HG02870 (cell line): ENCODE measurements around the gene IZUMO2.
"Not testable (repeated sequence)": the region's sequence is repeated elsewhere in the genome, so short reads cannot be mapped to it uniquely, and the experiment has no call there.

Source experiments
- ATAC-seq: cut with Tn5 transposase; IDR thresholded peaks from one replicate; pipeline ENCODE4 v1.9.1; 2021; ENCODE audit warnings: mild to moderate bottlenecking, moderate library complexity; ENCODE audit not compliant: unreplicated experiment

Gene IZUMO2

DNA sequence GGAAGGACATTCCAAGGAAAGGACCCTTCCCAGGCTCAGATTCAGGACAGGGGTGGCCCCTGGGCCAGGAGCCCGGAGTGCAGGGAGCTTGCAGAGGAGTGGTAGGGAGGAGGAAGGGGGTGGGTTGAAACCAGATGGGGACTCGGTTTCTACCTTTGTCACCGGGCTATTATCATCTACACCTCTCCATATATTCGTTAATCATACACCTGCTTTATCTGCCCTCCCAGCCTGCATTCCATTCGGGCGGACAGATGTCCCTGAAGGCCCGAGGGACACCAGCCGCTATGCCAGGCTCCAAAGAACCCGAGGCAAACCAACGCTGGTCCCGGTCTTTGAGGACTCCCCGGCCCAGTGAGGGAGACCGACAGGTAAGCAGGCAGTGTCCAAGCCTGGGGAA is 24.9 kb upstream of the IZUMO2 start:
- ATAC-seq, result no peak

GRCh38 chr19:50184196-50184595 is 21.1 kb upstream of the IZUMO2 start:
- ATAC-seq, result no peak

GRCh38 chr19:50181121-50181520 is 18.0 kb upstream of the IZUMO2 start:
- no peak for ATAC-seq

GRCh38 chr19:50178859-50179537 is 15.9 kb upstream of the IZUMO2 start:
- ATAC-seq, result no peak

DNA sequence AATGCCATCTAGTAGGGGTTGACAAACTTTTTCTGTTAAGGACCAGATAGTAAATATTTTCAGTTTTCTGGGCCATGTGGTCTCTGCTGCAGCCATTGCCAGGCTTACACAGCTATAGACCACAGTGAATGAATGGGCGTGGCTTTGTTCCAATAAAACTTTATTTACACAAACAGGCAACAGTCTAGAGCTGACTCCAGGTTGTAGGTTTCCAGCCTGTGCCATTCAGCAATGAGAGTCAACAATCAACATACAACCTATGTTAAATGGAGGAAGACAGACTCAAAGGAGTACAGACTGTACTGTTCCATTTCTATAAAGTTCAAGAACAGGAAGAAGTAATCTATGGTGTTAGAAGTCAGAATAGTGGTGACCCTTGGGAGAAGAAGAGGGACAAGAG is 15.2 kb upstream of the IZUMO2 start:
- ATAC-seq, result no peak

DNA sequence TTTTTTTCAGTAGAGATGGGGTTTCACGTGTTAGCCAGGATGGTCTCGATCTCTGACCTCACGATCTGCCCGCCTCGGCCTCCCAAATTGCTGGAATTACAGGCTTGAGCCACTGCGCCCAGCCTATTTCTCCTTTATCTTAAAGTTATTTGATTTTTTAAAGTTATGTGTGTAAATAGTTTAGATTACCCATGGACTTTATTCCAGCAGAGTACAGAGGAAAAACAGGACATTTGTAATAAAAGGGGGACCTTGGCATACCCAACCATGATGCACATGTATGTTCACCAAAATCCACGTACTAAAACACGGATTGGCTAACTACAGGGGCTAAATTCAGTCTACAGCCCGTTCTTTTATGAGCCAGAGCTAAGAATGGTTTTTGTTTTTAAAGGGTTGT is 13.7 kb upstream of the IZUMO2 start:
- no peak for ATAC-seq

DNA sequence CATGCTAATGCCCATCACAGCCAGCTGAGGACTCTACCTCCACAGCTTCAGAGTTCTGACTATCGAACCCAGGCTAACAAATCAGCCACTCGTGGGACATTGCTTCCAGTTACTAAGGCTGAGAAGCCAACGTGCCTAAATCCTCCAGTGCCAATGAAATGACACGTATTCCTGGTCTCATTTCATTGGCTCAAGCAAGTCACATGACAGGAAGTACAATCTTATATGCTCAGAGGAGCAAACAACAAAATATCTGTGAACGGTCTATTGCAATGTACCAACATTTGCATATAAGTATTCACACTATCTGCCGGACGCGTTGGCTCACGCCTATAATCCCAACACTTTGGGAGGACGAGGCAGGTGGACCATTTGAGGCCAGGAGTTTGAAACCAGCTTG is 12.8 kb upstream of the IZUMO2 start:
- ATAC-seq, result no peak

DNA sequence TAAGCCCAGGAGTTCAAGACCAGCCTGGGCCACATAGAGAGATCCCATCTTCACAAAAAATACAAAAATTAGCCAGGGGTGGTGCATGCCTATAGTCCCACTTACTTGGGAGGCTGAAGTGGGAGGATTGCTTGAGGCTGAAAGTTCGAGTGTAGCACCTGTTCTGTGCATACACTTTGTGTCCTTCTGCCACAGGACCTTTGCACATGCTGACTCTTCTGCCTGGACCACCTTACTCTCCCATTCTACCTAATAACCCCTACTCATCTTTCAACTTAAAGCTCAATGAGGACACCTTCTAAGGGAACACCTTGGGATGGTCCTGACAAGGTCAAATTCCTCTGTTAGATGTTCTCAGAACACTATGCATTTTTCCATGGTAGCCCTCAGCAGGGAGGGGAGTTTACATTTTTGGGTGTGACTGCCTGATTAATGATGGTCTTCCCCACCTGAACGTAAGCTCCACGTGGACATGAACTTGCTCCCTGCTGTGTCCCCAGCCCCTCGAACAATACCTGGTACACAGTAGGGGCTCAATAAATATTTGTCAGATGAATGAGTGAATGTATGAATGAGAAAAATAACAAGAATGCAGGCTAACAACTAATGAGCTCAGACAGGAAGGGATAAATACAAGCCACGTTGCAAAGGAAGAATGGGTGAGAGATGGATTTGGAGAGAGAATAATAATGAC is 11.2 kb upstream of the IZUMO2 start:
- ATAC-seq, result no peak

DNA sequence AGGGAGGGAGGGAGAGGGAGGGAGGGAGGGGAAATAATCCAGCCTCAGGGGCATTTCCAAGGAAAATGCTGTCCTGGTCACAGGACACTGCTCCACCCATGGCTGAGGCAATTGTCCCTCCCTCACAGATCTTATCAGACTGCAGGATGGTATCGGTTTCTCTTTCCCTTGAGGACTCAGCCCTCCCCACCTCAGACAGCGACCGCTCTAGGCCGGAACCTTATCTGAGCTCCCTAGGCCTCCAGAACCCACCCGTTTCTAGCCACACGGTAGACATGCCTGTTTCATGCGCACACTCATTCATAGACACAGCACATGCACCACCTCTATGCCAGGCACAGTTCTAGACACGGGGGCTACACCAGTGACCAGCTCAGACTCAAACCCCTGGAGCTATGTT is 10.0 kb upstream of the IZUMO2 start:
- ATAC-seq, result no peak

DNA sequence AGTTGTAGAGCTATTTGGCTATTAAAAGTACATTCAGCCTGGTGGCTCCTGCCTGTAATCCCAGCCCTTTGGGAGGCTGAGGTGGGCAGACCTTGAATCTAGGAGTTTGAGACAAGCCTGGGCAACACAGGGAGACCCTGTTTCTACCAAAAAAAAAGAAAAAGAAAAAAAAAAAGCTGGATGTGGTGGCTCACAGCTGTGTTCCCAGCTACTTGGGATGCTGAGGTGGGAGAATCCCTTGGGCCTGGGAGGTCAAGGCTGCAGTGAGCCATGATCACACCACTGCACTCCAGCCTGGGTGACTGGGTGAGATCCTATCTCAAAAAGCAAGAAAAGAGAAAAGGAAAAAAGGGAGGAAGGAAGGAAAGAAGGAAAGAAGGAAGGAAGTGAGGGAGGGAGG is 9.6 kb upstream of the IZUMO2 start:
- ATAC-seq, result no peak

DNA sequence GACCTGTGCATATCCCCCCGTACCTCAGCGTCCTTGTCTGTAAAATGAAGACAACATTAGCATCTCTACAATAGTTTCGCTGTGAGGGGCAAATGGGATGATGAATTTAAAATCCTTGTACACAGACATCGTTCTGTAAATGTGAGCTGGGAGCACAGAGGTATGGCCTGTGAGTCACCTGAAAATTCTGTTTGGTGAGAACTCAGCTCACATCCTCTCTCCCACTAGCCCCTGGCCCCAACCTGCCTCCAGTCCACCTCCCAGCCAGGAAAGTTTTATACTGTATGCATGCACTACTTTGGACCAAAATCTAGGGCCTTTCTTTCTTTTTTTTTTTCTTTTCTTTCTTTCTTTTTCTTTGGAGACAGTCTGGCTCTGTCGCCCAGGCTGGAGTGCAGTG is 8.7 kb upstream of the IZUMO2 start:
- ATAC-seq, result no peak

- no peak for ATAC-seq
Observed at GRCh38 chr19:50167314-50167721, 4.2 kb upstream of the IZUMO2 start.

DNA sequence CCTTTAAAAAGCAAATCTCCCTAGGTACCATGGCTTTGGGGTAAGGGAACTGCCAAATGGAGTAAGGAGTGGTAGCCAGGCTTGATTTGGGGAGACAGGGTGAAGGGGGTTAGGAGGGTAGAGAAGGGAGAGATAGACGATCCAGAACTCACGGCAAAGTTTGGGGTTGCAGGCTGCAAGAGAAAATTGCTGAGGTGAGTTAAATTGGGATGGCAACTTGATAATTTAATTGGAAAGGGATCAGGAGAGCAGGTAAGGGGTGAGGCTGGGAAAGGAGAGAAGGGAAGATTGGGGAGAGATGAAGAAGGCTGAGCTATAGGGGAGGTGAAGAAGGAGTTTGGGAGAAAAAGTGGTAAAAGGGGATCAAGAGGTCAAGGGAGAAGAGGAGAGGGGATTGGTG is 4.0 kb downstream of the IZUMO2 start:
- ATAC-seq, result no peak

DNA sequence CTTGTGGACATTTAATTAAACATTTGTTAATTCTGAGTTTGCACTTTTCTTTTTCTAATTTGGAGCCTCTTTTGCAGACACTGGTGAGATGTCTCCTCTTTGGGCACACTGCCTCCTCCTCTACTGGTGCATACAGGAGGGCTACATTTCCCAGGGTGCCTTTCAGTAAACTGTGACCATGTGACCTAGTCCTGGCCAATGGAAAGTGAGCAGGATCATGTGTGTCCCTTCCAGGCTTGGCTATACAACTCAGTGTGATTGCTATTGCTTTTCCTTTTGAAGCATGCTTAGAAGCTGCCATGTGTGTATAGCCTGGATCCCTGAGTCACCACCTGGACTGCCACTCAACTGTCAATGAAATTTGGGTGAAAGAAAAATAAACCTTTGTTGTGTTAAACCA is 4.5 kb downstream of the IZUMO2 start:
- no peak for ATAC-seq

GRCh38 chr19:50155520-50156109 is 7.5 kb downstream of the IZUMO2 start:
- ATAC-seq, result no peak

GRCh38 chr19:50154529-50154928 is 8.6 kb downstream of the IZUMO2 start:
- no peak for ATAC-seq

DNA sequence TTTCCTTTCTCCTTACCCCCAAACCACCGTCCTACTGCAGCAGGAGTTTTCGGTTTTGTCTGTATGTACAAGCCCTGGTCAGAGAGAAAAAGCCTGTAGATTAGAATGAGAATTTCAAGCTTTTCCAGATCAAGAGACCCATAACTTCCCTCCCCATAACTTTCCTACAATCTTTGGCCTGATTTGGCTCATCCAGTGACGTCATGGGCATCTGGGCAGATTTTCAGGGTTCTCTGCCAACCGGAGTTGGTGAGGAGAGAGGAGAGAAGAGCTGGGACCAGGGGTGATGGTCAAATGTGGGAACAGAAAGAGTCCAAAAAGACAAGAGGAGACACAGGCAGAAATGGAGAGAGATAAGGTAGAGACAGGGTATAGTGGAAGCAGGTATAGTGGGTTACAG is 10.5 kb downstream of the IZUMO2 start:
- no peak for ATAC-seq

DNA sequence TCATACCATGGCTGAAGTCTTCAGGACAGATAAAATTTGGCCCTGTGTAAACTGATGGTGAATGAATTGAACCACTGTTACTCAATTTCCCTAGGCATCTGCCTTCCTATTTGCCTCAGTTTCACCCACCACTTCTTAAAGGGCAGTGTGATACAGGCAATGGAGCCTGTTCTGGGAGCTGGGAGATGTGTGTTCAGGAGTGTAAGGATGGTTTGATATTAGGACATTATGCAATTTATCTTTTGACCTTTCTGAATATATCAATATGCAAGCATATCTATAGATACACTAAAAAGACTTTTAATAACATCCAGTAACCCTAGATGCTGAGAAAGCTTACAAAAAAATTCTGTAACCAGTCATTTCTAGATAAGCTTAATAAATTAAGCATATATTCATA is 14.6 kb downstream of the IZUMO2 start:
- ATAC-seq, result no peak

DNA sequence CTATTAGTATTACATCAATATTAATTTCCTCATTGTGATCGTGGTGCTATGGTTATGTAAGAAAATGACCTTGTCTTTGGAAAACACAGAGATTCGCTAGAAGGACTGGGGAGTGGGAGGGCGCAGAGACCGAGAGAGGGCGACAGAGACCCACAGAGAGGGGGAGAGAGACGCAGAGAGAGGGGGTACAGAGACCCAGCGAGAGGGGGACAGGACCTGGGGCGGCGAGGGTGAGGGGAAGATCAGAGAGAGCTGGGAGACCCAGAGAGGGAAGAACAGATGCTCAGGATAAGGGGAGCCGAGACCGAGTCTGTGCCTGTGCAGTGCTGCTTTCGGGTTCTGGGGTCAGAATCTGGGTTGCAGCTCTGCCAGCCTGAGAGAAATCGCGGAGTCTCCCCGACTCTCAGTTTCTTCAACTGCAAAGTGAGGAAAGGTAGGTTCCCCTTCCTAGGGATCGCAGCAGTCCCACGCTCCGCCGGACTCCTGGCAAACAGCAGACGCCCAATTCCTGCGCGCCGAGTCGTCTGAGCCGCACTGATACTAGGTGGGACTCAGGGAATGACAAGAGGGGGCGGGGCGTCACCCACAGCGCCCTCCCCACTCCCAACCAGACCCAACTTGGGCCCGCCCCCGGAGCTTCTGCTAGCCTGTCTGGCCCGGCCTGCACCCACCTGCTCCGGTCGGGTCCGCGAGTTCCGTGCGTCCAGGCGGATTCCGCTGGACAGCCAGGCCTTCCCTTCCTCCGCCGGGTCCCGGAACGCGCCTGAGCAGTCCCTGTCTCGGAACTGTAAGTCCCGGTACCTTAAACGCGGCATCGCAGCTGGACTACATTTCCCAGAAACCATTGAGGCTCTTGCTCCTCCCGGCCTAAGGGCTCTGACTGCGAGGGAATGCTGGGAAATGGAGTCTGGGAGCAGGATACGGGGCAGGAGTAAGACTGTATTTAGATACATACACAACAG is 15.3 kb downstream of the IZUMO2 start:
- ATAC-seq, result no peak

- not testable (repeated sequence) for ATAC-seq
Observed at GRCh38 chr19:50141921-50142320, 21.2 kb downstream of the IZUMO2 start.

- not testable (repeated sequence) for ATAC-seq
Observed at GRCh38 chr19:50140118-50140845, 22.8 kb downstream of the IZUMO2 start.
